ENCODE measurements around the gene MDK.
A peak's percentile ranks its signal among the peaks of the same experiment; 100 is the strongest.

The MDK gene

GRCh38 chr11:46404476-46405017 is 23.1 kb downstream of the MDK start:
- no peak for DNase-seq (ENCODE audit: low spot score)

DNA sequence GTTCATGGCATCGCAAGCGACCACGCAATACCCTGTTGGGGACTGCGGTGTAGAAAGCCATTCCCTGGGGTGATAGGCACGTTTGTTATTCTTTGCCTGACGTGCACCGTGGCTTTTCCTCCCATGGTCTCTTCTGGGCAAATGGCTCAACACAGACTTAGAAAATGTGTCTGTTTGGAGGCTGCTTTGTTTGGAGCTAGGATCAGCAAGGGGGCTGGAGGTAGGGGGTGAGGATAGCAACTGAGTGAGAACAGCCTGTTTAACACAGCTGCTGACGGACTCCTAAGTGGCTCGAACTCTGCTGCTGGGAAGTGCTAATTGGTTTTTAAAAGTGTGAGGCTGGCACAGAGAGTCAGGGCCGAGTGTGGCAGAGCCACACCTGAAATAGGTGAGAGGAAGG is 26.2 kb downstream of the MDK start:
- no peak for DNase-seq (ENCODE audit: low spot score)

DNA sequence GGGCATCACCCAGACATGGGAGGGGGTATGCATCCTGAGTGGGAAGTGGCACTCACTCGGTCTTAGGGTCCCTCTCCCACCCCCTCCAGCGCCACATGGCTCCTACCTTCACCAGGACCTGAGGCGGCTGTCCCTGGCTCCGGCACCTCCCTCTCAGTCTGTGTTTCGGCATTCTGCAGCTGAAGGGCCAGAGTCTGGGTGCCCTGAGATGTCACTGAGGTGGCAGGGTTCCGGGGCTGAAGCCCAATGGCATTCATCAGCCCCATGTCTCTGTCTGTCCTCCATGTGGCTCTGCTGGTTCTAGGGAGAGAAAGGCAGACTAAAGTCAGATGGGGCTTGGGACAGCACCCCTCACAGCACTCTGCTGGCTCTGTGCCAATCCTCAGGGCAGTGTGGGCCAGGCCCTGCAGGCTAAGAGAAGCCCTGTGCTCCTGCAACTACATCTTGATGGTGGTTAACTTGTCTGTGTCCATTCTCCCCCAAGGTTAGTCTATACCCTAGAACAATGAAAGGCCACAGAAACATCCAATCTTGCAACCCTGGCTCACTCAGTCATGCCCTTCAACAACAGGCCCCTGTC is 27.0 kb downstream of the MDK start:
- no peak for DNase-seq (ENCODE audit: low spot score)

- DNase-seq (ENCODE audit: low spot score): no peak
Observed at GRCh38 chr11:46410021-46410420, 28.6 kb downstream of the MDK start.

DNA sequence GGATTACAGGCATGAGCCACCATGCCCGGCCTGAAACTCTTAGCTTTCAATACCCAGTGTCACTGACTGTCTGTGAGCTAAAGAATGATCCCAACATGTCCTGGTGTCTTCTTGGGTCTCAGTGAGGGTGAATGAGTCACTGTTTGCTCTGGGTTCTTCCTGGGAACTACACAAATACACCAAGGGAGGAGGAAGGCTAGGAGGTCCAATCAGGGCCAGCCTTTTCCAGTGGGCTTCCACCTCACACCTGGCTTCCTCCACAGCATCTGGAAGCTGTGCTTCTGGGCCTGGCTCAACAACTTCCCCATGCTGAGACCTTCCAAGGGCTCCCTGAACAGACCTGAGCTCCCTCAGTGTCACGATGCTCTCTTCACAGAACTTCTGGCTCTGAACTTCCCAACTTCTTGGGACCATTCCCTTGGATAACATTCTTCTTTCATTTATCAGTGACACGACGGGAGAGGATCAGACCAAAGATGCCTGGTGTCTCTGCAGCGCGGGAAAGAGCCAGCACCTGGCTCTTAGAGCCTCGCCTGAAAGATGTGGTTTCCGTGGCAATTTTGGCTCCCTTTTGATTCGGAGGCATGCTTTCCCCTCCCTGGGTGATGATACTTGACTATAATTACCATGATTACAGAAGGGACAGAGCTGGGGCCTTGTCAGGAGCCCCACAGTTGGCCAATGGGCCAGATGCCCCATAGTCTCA is 32.4 kb downstream of the MDK start:
- DNase-seq (ENCODE audit: low spot score): no peak

DNA sequence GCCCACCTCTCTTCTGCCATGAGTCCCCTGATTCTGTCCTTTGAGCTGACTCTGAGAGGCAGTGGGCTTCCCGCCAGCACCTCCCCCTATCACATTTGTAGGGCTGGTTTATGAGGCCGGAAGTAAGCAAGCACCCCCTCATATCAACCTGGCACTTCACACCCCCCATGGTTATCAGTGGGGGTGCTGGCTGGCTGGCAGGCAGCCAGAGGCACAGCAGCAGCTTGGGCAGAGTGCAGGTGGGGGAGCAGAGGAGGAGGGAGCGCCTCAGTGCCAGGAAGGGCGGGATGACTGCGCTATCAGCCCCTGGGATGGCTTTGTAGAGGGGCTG is 33.0 kb downstream of the MDK start:
- DNase-seq (ENCODE audit: low spot score): peak; percentile 25

DNA sequence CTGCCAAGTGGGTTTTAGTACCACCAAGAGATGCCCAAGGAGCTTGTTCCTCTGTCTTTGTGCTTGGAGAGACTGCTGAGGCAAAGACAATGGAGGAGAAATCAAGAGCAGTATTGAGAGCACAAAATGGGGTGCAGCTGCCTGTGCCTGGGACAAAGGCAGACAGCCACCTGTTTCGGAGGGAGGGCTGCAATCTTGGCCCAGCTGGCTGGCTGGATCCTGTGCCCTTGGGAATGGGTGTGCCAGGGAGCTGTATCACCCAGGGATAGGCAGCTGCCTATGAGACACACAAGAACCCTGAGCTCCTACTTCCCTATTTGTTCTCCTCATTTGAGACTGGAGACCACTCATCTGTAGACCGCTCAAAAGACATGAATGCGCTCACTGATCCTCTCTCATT is 33.4 kb downstream of the MDK start:
- DNase-seq (ENCODE audit: low spot score): no peak

- DNase-seq (ENCODE audit: low spot score): no peak
Observed at GRCh38 chr11:46417711-46418110, 36.2 kb downstream of the MDK start.

GRCh38 chr11:46418751-46419150 is 37.3 kb downstream of the MDK start:
- DNase-seq (ENCODE audit: low spot score): no peak

DNA sequence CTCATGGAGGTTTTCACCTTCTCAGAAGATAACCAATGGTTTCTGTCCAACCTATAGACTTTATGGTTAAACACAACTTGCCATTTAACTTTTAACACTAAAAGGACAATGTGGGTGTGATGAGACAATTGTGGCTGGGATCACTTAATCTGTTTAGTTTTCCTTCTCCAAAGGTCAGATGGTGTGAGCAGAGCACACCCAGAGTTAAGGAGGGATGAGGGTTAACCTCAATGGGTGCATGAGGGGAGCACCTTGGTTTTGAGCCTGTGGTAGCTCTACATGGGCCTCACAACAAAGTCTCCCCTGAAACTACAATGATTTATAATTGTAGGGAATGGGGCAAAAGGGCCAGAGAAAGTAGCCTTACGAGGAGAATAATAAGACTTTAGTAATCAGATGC is 39.0 kb downstream of the MDK start:
- no peak for DNase-seq (ENCODE audit: low spot score)

- DNase-seq (ENCODE audit: low spot score): no peak
Observed at GRCh38 chr11:46421257-46421880, 39.9 kb downstream of the MDK start.

- DNase-seq (ENCODE audit: low spot score): no peak
Observed at GRCh38 chr11:46422588-46422987, 41.1 kb downstream of the MDK start.

DNA sequence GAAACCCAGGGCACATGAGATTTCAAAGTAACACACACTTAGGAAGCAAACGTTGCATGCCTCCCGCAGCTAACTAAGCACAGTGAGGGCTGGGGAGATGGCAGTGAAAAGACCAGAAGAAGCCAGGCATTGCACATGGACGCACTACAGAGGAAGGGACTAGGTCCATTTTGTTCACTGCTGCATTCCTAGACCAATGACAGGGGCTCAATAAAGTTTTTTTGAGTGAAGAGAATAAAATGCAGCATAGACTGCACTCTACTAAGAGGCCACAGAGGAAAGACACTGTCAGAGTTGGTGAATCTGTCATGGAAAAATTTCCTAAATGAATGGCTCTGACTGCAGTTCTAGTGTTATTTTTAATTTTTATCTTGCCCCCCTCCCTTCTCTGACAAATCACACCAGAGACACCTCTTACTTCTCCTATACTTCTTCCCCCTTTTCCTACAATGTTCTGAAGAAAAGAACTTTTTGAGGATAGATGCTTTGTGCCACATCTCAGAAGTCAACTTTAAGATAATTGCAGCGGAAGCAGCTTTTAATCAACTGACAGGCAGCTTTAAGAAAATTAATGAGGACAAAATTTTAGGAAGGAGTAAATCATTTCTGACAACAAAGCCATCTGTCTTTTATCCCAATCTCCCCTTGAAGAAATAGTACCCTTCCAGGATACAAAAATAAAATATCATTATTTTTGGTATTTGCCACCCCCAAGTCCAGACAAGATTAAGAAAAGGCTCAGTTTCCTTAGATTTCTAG is 44.9 kb downstream of the MDK start:
- no peak for DNase-seq (ENCODE audit: low spot score)

GRCh38 chr11:46427364-46427763 is 45.9 kb downstream of the MDK start:
- DNase-seq (ENCODE audit: low spot score): no peak

DNA sequence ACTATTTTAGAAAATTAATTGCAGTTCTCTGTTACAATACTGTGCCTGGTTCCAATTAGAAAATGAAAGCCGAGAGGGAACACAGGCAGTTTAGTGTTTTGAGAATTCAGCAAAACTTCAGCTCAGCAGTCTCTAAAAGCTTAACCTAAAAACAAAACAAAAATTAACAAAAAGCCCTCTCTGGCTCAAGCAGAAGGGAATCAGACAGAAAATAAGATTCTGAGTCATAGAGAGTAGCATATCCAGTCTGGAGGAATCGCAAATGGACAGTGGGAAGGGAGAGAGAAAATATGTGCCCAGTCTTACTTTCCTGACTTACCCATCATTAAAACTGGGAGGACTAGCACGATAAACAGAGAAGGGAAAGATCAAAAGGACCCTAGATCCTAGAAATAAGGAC is 48.2 kb downstream of the MDK start:
- no peak for DNase-seq (ENCODE audit: low spot score)

GRCh38 chr11:46431211-46431610 is 49.7 kb downstream of the MDK start:
- DNase-seq (ENCODE audit: low spot score): no peak
